H1 (cell line): Measurements from ENCODE around the gene FAM9C. TPM values are rescaled to one million over a fixed set of nuclear protein-coding genes. Genes with fewer than 3 reads are reported as not detected.

Experiments
- CTCF ChIA-PET: fragments of 300-600 bp; sonication (Branson Sonifier 250); formaldehyde crosslinking; loops from one replicate; lab custom pipeline; 2021; ENCODE audit not compliant: partially characterized antibody; lab: Charles Lee
- POLR2A ChIA-PET: fragments of 300-600 bp; sonication (Branson Sonifier 250); formaldehyde crosslinking; loops from one replicate; lab custom pipeline; 2021; ENCODE audit warnings: inconsistent platforms; ENCODE audit not compliant: partially characterized antibody; lab: Charles Lee
- DNase-seq, 2 experiments: peaks; one replicate each; pipeline versions ENCODE4 v3.0.0 to v3.0.0-alpha.2; 2010 to 2022; ENCODE audit warnings: low spot score in 2 of 2, low read depth in 1 of 2, mixed read lengths in 1 of 2
- FAIRE-seq: peaks from 2 replicates; lab custom pipeline; 2011; peaks lifted over from hg19 to GRCh38; lab: Jason Lieb, UNC
- H2AFZ ChIP-seq: 2 replicates; pipeline ENCODE4 v1.8.1; 2012; ENCODE audit warnings: low read length, inconsistent platforms
- H2AK5ac ChIP-seq: 2 replicates; pipeline ENCODE4 v1.6.1; 2013; ENCODE audit warnings: low read depth, low read length
- H2BK120ac ChIP-seq: replicated peaks from 2 replicates; pipeline ENCODE3; 2013; ENCODE audit warnings: low read depth, low read length, inconsistent platforms
- H2BK12ac ChIP-seq: 2 replicates; pipeline ENCODE4 v1.6.1; 2013; ENCODE audit warnings: low read depth, low read length
- H2BK15ac ChIP-seq: 2 replicates; pipeline ENCODE4 v1.6.1; 2013; ENCODE audit warnings: low read length
- H2BK20ac ChIP-seq: 2 replicates; pipeline ENCODE4 v1.6.1; 2013; ENCODE audit warnings: low read length
- H2BK5ac ChIP-seq: 2 replicates; pipeline ENCODE4 v1.6.1; 2013; ENCODE audit warnings: low read depth, low read length
- H3K14ac ChIP-seq: 2 replicates; pipeline ENCODE4 v1.6.1; 2013; ENCODE audit warnings: inconsistent platforms; ENCODE audit not compliant: insufficient read length
- H3K18ac ChIP-seq: 2 replicates; pipeline ENCODE4 v1.6.1; 2013; ENCODE audit warnings: low read length; ENCODE audit errors: extremely low read depth
- H3K23ac ChIP-seq: 2 replicates; pipeline ENCODE4 v1.6.1; 2013; ENCODE audit warnings: inconsistent platforms; ENCODE audit not compliant: insufficient read length
- H3K23me2 ChIP-seq: 2 replicates; pipeline ENCODE4 v1.6.1; 2013; ENCODE audit warnings: low read depth, low read length
- H3K27ac ChIP-seq: 2 replicates; pipeline ENCODE4 v1.6.1; 2011; ENCODE audit warnings: low read depth, low read length, inconsistent platforms
- H3K27me3 ChIP-seq, 4 experiments: replicated peaks in 1 of 4; 1 replicate in 1 of 4; 2 replicates in 3 of 4; pipeline versions ENCODE4 v1.6.1 to v1.8.1; 2011 to 2013; ENCODE audit warnings: low read length in 3 of 4, mild to moderate bottlenecking in 3 of 4, inconsistent platforms in 2 of 4, mixed read lengths in 2 of 4, moderate library complexity in 1 of 4; ENCODE audit not compliant: control insufficient read depth in 3 of 4, insufficient read depth in 3 of 4; ENCODE audit errors: extremely low read depth in 1 of 4
- H3K36me3 ChIP-seq, 4 experiments: 2 replicates each; pipeline versions ENCODE4 v1.6.1 to v1.8.1; 2011 to 2013; ENCODE audit warnings: mild to moderate bottlenecking in 4 of 4, low read length in 3 of 4, moderate library complexity in 2 of 4, control low read depth in 1 of 4, inconsistent platforms in 1 of 4; ENCODE audit not compliant: insufficient read depth in 4 of 4, control insufficient read depth in 2 of 4
- H3K4ac ChIP-seq: replicated peaks from 2 replicates; pipeline ENCODE3; 2013; ENCODE audit warnings: low read length, low read depth, mixed read lengths, inconsistent platforms; ENCODE audit not compliant: insufficient read length
- H3K4me1 ChIP-seq, 4 experiments: replicated peaks in 1 of 4; 1 replicate in 1 of 4; 2 replicates in 3 of 4; pipeline versions ENCODE4 v1.6.1 to v1.8.1; 2011 to 2013; ENCODE audit warnings: low read length in 3 of 4, inconsistent platforms in 2 of 4, mixed read lengths in 1 of 4; ENCODE audit not compliant: insufficient read depth in 4 of 4, control insufficient read depth in 3 of 4
- H3K4me2 ChIP-seq, 2 experiments: 2 replicates each; pipeline versions ENCODE4 v1.6.1 to v1.8.1; 2011 to 2013; ENCODE audit warnings: low read depth in 2 of 2, low read length in 2 of 2, control low read depth in 1 of 2, inconsistent platforms in 1 of 2, mild to moderate bottlenecking in 1 of 2; ENCODE audit not compliant: insufficient read depth in 1 of 2
- H3K4me3 ChIP-seq, 4 experiments: fragments of 200-600, 300-600 bp in 1 of 4; sonication (generic), shearing (Covaris generic), sonication (Bioruptor Twin) in 1 of 4; 2 replicates each; pipeline versions ENCODE4 v1.5.1 to v1.8.1; 2011 to 2016; ENCODE audit warnings: low read length in 4 of 4, low read depth in 3 of 4, control low read depth in 2 of 4, inconsistent platforms in 2 of 4, mild to moderate bottlenecking in 2 of 4, mixed read lengths in 1 of 4, moderate library complexity in 1 of 4; ENCODE audit not compliant: insufficient read depth in 2 of 4; ENCODE audit errors: extremely low read depth in 1 of 4
- H3K56ac ChIP-seq: replicated peaks from 2 replicates; pipeline ENCODE3; 2013; ENCODE audit warnings: low read depth, mild to moderate bottlenecking, mixed read lengths, low read length, inconsistent platforms; ENCODE audit not compliant: insufficient read length
- H3K79me1 ChIP-seq: 2 replicates; pipeline ENCODE4 v1.6.1; 2013; ENCODE audit warnings: low read depth, low read length, control low read depth
- H3K79me2 ChIP-seq, 2 experiments: 2 replicates each; pipeline versions ENCODE4 v1.6.1 to v1.8.1; 2012 to 2013; ENCODE audit warnings: low read length in 2 of 2, mild to moderate bottlenecking in 2 of 2, inconsistent platforms in 1 of 2; ENCODE audit not compliant: insufficient read depth in 2 of 2, control insufficient read depth in 1 of 2
- H3K9ac ChIP-seq, 4 experiments: replicated peaks in 1 of 4; 1 replicate in 1 of 4; 2 replicates in 3 of 4; pipeline versions ENCODE4 v1.6.1 to v1.8.1; 2011 to 2013; ENCODE audit warnings: low read depth in 3 of 4, low read length in 3 of 4, control low read depth in 2 of 4, mild to moderate bottlenecking in 2 of 4, moderate library complexity in 2 of 4, inconsistent platforms in 1 of 4; ENCODE audit errors: extremely low read depth in 1 of 4
- H3K9me3 ChIP-seq, 2 experiments: 2 replicates each; pipeline versions ENCODE4 v1.6.1 to v1.8.1; 2012 to 2013; ENCODE audit warnings: mild to moderate bottlenecking in 2 of 2, moderate library complexity in 2 of 2, control low read depth in 1 of 2, inconsistent platforms in 1 of 2, low read depth in 1 of 2, low read length in 1 of 2, mixed read lengths in 1 of 2; ENCODE audit not compliant: insufficient read depth in 2 of 2
- H4K20me1 ChIP-seq, 2 experiments: replicated peaks in 1 of 2; 2 replicates each; pipeline versions ENCODE3 to v1.8.1; 2011 to 2013; ENCODE audit warnings: inconsistent platforms in 2 of 2, low read length in 2 of 2, mild to moderate bottlenecking in 1 of 2; ENCODE audit not compliant: insufficient read depth in 2 of 2, control insufficient read depth in 1 of 2
- H4K5ac ChIP-seq: 2 replicates; pipeline ENCODE4 v1.6.1; 2013; ENCODE audit warnings: low read length, low read depth, mixed read lengths, inconsistent platforms; ENCODE audit not compliant: insufficient read length
- H4K8ac ChIP-seq: 2 replicates; pipeline ENCODE4 v1.8.0; 2013; ENCODE audit warnings: mild to moderate bottlenecking, moderate library complexity, low read length, inconsistent platforms; ENCODE audit not compliant: insufficient read depth; ENCODE audit errors: extremely low read depth
- H4K91ac ChIP-seq: replicated peaks from 2 replicates; pipeline ENCODE3; 2013; ENCODE audit warnings: low read length, mixed read lengths, inconsistent platforms; ENCODE audit not compliant: insufficient read length
- CHD2 ChIP-seq: IDR thresholded peaks from 2 replicates; pipeline ENCODE4 v1.6.1; 2012; ENCODE audit warnings: low read length, improper control_type of control experiment
- CTBP2 ChIP-seq: IDR thresholded peaks from 2 replicates; pipeline ENCODE4 v1.7.0; 2011; ENCODE audit warnings: borderline replicate concordance, mild to moderate bottlenecking, moderate library complexity, mixed read lengths, low read length; ENCODE audit not compliant: insufficient read depth, insufficient read length
- HDAC2 ChIP-seq, 2 experiments: fragments of 300-600 bp in 1 of 2; sonication (generic) in 1 of 2; IDR thresholded peaks; 2 replicates each; pipeline ENCODE4 v1.6.1; 2011 to 2012; ENCODE audit warnings: low read depth in 2 of 2, low read length in 2 of 2, mild to moderate bottlenecking in 2 of 2, moderate library complexity in 2 of 2, borderline replicate concordance in 1 of 2, inconsistent platforms in 1 of 2
- PHF8 ChIP-seq: fragments of 200-600 bp; sonication (generic); conservative IDR thresholded peaks from 2 replicates; pipeline ENCODE4 v1.7.1; 2012; ENCODE audit warnings: low read depth, mild to moderate bottlenecking, inconsistent platforms, low read length, moderate library complexity
- ZNF274 ChIP-seq: IDR thresholded peaks from 2 replicates; pipeline ENCODE4 v1.7.0; 2012; ENCODE audit warnings: low read length, borderline replicate concordance; ENCODE audit errors: extremely low read depth
- WGBS, 2 experiments: shearing (Covaris generic) in 1 of 2; methylation state at CpG; one replicate each; pipeline versions ENCODE4 v1.1.6 to v1.1.7; 2013 to 2015; ENCODE audit warnings: low lambda C conversion rate in 2 of 2, mixed read lengths in 2 of 2, inconsistent platforms in 1 of 2, low coverage in 1 of 2, missing lambda C conversion rate in 1 of 2; ENCODE audit not compliant: insufficient replicate concordance in 2 of 2, insufficient coverage in 1 of 2, insufficient read length in 1 of 2; ENCODE audit errors: extremely low coverage in 1 of 2, missing lambda C conversion rate in 1 of 2; 5-methylcytosine and 5-hydroxymethylcytosine counted together
- polyA plus RNA-seq, 7 experiments: library from polyadenylated mRNA; depleted of rRNA in 3 of 7; stranded (reverse) in 5 of 7; unstranded in 2 of 7; fragments of >200 nt in 5 of 7; fragments of 200-250 nt in 2 of 7; gene quantifications; 1 replicate in 5 of 7; 2 replicates in 1 of 7; 4 replicates in 1 of 7; pipeline versions ENCODE4 v1.2.1 to v1.2.3, GENCODE V29; 2011 to 2013; ENCODE audit warnings: missing spikeins in 2 of 7, mixed read lengths in 2 of 7
- total RNA-seq: library from RNA; stranded (reverse); fragmentation: NEBNext Ultra II Directional; extraction: Animal tissue kit (Norgen Biotek cat#: 25700); gene quantifications from 2 replicates; pipeline ENCODE4 v1.2.1, GENCODE V29; 2021
- TF ChIP-seq, protein P1 (sequence below): IDR thresholded peaks from 2 replicates; pipeline ENCODE4 v1.6.1; 2012; ENCODE audit warnings: inconsistent platforms

Gene FAM9C
- total and polyA plus RNA-seq, 2 of the 8 experiments (the other 6 are each of a cell fraction or from before 2014, with no cell fraction given) = not detected

GRCh38 chrX:12989461-12989860, 55.0 kb downstream of the FAM9C start:
- CTCF ChIA-PET = no interaction called here
- H3K36me3 ChIP-seq = no peaks in the 10 kb centered on the region
- no peaks in the 10 kb centered on the region for H3K27me3 ChIP-seq
- H3K14ac ChIP-seq = no peak overlapping the region
- no peak overlapping the region for H4K8ac ChIP-seq
- H2BK15ac ChIP-seq = no peak overlapping the region
- TF ChIP-seq CHD2 (no peak), CTBP2 (no peak), HDAC2 (IDR thresholded peaks at IDR 0.05; ENCODE audit: borderline replicate concordance in 1 of 2, low read depth in 2 of 2, low read length in 2 of 2) (no peak), PHF8 (no peak), ZNF274 (no peak)
- TF ChIP-seq, protein P1, sequence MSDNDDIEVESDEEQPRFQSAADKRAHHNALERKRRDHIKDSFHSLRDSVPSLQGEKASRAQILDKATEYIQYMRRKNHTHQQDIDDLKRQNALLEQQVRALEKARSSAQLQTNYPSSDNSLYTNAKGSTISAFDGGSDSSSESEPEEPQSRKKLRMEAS = no peak
- H2BK12ac ChIP-seq = no peak overlapping the region
- H3K9ac ChIP-seq = no peak overlapping the region
- H2BK5ac ChIP-seq = no peak overlapping the region
- DNase-seq (no peak), FAIRE-seq (no peak)
- H4K5ac ChIP-seq = no peak overlapping the region
- no peak overlapping the region for H2AFZ ChIP-seq
- no peak overlapping the region for H3K18ac ChIP-seq
- H3K23ac ChIP-seq = no peak overlapping the region
- 91% methylated on average over 3 of the region's 3 CpGs; no CpG with 5 or more reads in 1 of the 2 experiments for WGBS, 2 experiments
- H4K91ac ChIP-seq = no peak overlapping the region
- H3K4me3 ChIP-seq = no peak overlapping the region
- no peak overlapping the region for H3K4ac ChIP-seq
- no peak overlapping the region for H2AK5ac ChIP-seq
- H2BK20ac ChIP-seq = no peak overlapping the region
- no peaks in the 10 kb centered on the region for H3K4me1 ChIP-seq
- H3K56ac ChIP-seq = no peak overlapping the region
- H3K9me3 ChIP-seq = no peaks in the 10 kb centered on the region
- POLR2A ChIA-PET = interaction anchor here (1.4 to 2.6 kb wide), 2 partner anchors 11 to 13 kb away, joined by 3 to 10 read pairs; no protein-coding TSS in a partner anchor
- no peaks in the 10 kb centered on the region for H4K20me1 ChIP-seq
- no peaks in the 10 kb centered on the region for H3K79me1 ChIP-seq
- H3K79me2 ChIP-seq = no peaks in the 10 kb centered on the region
- H3K23me2 ChIP-seq = no peaks in the 10 kb centered on the region
- H3K4me2 ChIP-seq = no peak overlapping the region
- no peak overlapping the region for H2BK120ac ChIP-seq
- H3K27ac ChIP-seq = no peak overlapping the region
